LNCAP (cell line): ENCODE measurements around the gene FANCC.

Experiments
- CTCF ChIP-seq: fragments of 450-650 bp; IDR thresholded peaks from 2 replicates; pipeline ENCODE4 v1.5.1; 2017; ENCODE audit warnings: mild to moderate bottlenecking

Gene FANCC

GRCh38 chr9:95057101-95057500 is 260.4 kb downstream of the FANCC start:
- no peak for TF ChIP-seq CTCF

GRCh38 chr9:95055851-95056551 is 261.5 kb downstream of the FANCC start:
- TF ChIP-seq CTCF, result no peak

- no peak for TF ChIP-seq CTCF
Observed at GRCh38 chr9:95055334-95055850, 262.1 kb downstream of the FANCC start.

GRCh38 chr9:95053611-95054570 is 263.6 kb downstream of the FANCC start:
- no peak for TF ChIP-seq CTCF

GRCh38 chr9:95049761-95050160 is 267.7 kb downstream of the FANCC start:
- no peak for TF ChIP-seq CTCF
